NCI-H128 (cell line): Measurements from ENCODE around the gene AP1M2.
"Not testable (repeated sequence)": the region's sequence is repeated elsewhere in the genome, so short reads cannot be mapped to it uniquely, and the experiment has no call there.

Experiments
- DNase-seq: peaks from one replicate; lab custom pipeline; 2025; ENCODE audit not compliant: unreplicated experiment; lab: John Stamatoyannopoulos, UW

AP1M2 gene

DNA sequence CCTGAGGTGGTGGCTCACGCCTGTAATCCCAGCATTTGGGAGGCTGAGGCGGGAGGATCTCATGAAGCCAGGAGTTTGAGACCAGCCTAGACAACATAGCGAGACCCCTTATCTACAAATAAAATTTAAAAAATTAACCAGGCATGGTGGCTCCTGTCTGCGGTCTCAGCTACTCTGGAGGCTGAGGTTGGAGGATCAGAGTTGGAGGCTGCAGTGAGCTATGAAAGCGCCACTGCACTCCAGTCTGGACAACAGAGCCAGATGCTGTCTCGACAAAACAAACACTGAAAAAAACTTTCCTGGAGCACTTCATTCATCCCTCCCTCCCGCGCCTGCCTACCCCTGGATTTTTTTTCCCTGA is 44.1 kb downstream of the AP1M2 start:
- no peak for DNase-seq

DNA sequence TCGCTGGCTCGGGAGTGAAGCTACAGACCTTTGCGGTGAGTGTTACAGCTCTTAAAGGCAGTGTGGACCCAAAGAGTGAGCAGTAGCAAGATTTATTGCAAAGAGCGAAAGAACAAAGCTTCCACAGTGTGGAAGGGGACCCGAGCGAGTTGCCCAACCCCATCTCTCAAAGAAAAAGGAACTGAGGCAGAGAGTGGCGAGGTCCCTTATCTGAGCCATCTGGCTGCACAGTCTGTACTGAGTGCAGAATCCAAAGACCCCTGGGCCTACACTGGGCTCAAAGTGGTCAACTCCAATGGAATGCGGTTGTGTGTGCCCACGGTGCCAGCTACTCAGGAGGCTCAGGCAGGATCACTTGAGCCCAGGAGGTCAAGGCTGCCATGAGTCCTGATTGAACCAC is 48.1 kb downstream of the AP1M2 start:
- not testable (repeated sequence) for DNase-seq

DNA sequence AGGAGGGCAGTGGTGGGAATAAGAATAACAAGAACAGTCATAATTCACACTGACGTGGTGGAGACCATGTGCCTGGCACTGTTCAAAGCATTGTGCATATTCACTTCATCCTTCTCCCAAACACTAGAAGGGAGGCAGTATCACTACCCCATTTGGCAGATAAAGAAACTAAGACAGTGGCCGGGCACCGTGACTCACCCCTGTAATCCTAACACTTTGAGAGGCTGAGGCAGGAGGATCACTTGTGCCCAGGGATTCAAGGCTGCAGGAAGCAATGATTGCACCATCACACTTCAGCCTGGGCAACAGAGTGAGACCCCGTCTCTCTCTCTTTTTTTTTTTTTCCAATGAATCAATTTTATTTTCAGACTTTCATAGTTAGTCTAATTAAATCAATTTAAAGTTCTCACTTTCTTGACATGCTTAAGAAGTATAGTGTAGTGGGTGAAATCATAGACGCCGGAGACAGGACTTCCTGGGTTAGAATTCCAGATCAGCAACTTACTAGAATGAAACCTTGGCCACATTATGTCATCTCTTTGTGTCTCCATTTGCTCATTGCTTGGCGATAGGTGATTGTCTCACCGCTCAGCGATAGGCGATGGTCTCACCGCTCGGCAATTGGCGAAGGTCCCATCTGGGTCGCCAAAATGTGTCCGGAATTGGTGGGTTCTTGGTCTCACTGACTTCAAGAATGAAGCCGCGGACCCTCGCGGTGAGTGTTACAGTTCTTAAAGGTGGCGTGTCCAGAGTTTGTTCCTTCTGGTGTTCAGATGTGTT is 48.7 kb downstream of the AP1M2 start:
- no peak for DNase-seq

GRCh38 chr19:10537668-10538067 is 49.4 kb downstream of the AP1M2 start:
- DNase-seq: no peak

- no peak for DNase-seq
Observed at GRCh38 chr19:10535613-10536012, 51.5 kb downstream of the AP1M2 start.

- no peak for DNase-seq
Observed at GRCh38 chr19:10533646-10534386, 53.3 kb downstream of the AP1M2 start.

DNA sequence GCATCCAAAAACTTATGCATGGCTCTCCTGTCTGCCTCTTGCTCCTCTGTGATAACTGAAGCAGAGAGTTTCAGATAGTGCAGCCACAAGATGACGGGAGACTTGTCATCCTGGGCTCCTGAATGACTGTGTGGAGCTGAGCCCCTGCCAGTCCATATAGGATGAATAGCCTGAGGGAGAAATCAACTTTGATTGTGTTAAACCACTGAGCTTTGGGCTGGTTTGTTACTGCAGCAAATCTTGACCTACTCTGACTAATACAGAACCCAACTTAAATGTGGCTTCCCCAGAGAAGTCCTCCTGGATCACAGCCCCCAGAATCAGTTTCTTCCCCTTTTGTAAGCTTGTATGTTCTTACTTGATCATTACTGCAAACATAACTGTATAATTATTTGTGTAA is 54.7 kb downstream of the AP1M2 start:
- DNase-seq: no peak

DNA sequence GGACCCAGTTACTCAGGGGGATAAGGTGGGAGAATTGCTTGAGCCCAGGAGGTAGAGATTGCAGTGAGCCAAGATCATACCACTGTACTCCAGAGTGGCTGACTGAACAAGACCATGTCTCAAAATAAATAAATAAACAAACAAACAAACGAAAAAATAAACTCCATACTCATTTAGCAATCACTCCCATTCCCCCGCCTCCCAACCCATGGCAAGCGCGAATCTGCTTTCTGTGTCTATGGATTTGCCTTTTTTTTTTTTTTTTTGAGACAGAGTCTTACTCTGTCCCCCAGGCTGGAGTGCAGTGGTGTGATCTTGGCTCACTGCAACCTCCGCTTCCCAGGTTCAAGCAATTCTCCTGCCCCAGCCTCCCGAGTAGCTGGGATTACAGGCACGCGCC is 60.2 kb downstream of the AP1M2 start:
- not testable (repeated sequence) for DNase-seq

GRCh38 chr19:10525636-10526035 is 61.5 kb downstream of the AP1M2 start:
- DNase-seq: no peak

DNA sequence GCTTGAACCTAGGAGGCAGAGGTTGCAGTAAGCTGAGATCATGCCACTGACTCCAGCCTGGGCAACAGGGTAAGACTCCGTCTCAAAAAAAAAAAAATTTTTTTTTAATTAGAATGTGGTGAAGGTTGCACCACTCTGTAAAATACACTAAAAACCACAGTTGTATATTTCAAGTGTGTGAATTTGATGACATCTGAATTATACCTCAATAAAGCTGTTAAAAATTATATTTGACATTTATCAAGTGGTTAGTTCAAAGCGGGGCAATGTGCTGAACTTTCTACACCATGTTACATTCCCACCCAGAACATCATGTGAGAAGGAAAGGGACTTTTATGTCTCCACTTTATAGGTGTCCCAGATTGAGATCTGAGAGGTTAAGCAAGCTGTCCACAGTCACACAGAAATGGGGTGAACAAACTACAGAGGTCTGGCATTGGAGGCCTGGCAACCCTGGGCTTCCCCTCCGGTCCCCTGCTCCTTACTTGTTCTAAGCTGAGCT is 63.9 kb downstream of the AP1M2 start:
- DNase-seq: no peak
